Smooth muscle cell (in vitro differentiated cells): ENCODE data around the gene TUBB4A. TPM values are rescaled to one million over a fixed set of nuclear protein-coding genes. Genes with fewer than 3 reads are reported as not detected.

Experiments
- DNase-seq: peaks from one replicate; lab custom pipeline; 2025; ENCODE audit not compliant: unreplicated experiment; lab: John Stamatoyannopoulos, UW
- H2AFZ ChIP-seq: fragments of 200-600 bp; sonication (generic); 2 replicates; pipeline ENCODE4 v1.6.0; 2016; ENCODE audit warnings: antibody characterized with exemption, low read depth, mild to moderate bottlenecking
- H3F3A ChIP-seq: fragments of 200-600 bp; sonication (generic); 2 replicates; pipeline ENCODE4 v1.6.0; 2017; ENCODE audit warnings: antibody characterized with exemption, low read depth
- H3K27ac ChIP-seq: fragments of 200-600 bp; sonication (generic); 2 replicates; pipeline ENCODE4 v1.5.1; 2016; ENCODE audit warnings: low read depth, mild to moderate bottlenecking
- H3K27me3 ChIP-seq: fragments of 200-600 bp; sonication (generic); 2 replicates; pipeline ENCODE4 v1.6.1; 2016; ENCODE audit warnings: low read depth, mild to moderate bottlenecking
- H3K36me3 ChIP-seq: fragments of 200-600 bp; sonication (generic); 2 replicates; pipeline ENCODE4 v1.5.1; 2016; ENCODE audit warnings: low read depth
- H3K4me1 ChIP-seq: fragments of 200-600 bp; sonication (generic); 2 replicates; pipeline ENCODE4 v1.5.1; 2016; ENCODE audit warnings: low read depth
- H3K4me2 ChIP-seq: fragments of 200-600 bp; sonication (generic); 2 replicates; pipeline ENCODE4 v1.6.0; 2016; ENCODE audit warnings: mild to moderate bottlenecking
- H3K4me3 ChIP-seq: fragments of 200-600 bp; sonication (generic); 2 replicates; pipeline ENCODE4 v1.5.1; 2016; ENCODE audit warnings: mild to moderate bottlenecking
- H3K79me2 ChIP-seq: fragments of 200-600 bp; sonication (generic); 2 replicates; pipeline ENCODE4 v1.6.0; 2016; ENCODE audit warnings: low read depth, mild to moderate bottlenecking
- H3K9ac ChIP-seq: fragments of 200-600 bp; sonication (generic); 2 replicates; pipeline ENCODE4 v1.6.0; 2016; ENCODE audit warnings: low read depth
- H3K9me3 ChIP-seq: fragments of 200-600 bp; sonication (generic); replicated peaks from 2 replicates; pipeline ENCODE4 v1.5.1; 2016; ENCODE audit warnings: low read depth
- H4K20me1 ChIP-seq: fragments of 200-600 bp; sonication (generic); 2 replicates; pipeline ENCODE4 v1.6.0; 2016; ENCODE audit warnings: low read depth
- CTCF ChIP-seq: fragments of 200-600 bp; sonication (generic); IDR thresholded peaks from 2 replicates; pipeline ENCODE4 v1.5.1; 2017; ENCODE audit warnings: borderline replicate concordance, mild to moderate bottlenecking, antibody characterized with exemption; ENCODE audit not compliant: insufficient read depth, poor library complexity, severe bottlenecking
- WGBS: methylation state at CpG from one replicate; pipeline ENCODE4 v1.1.7; 2016; ENCODE audit warnings: low lambda C conversion rate; 5-methylcytosine and 5-hydroxymethylcytosine counted together
- polyA plus RNA-seq: library from polyadenylated mRNA; unstranded; fragments of >200 nt; fragmentation: Nextera tagmentation; extraction: Ambion mirVana; gene quantifications from 2 replicates; pipeline ENCODE4 v1.2.1, GENCODE V29; 2016
- total RNA-seq: library from RNA; depleted of rRNA; stranded (reverse); fragments of >200 nt; gene quantifications from 2 replicates; pipeline ENCODE4 v1.2.3, GENCODE V29; 2014

TUBB4A gene
- total and polyA plus RNA-seq, 2 experiments from 2014 or later, result not detected

GRCh38 chr19:6451583-6452222, 50.4 kb downstream of the TUBB4A start:
- Histone ChIP-seq H3K27ac (no peak overlapping the region), H3K27me3 (no peaks in the 10 kb centered on the region), H3K4me2 (no peak overlapping the region), H3K4me3 (no peak overlapping the region), H3K9me3 (no peaks in the 10 kb centered on the region), H3K79me2 (no peaks in the 10 kb centered on the region), H4K20me1 (no peaks in the 10 kb centered on the region), H3F3A (no peaks in the 10 kb centered on the region), H2AFZ (no peak overlapping the region), H3K36me3 (peaks cover 17% of the 10 kb centered on the region), H3K4me1 (no peaks in the 10 kb centered on the region), H3K9ac (no peak overlapping the region)
- DNase-seq, result no peak
- no peak for TF ChIP-seq CTCF
- WGBS, result 96% methylated on average over 7 of the region's 7 CpGs

- 99% methylated on average over 5 of the region's 5 CpGs for WGBS
- no peaks in the 10 kb centered on the region for H3K79me2 ChIP-seq
- no peak overlapping the region for H3K4me2 ChIP-seq
- no peak overlapping the region for H3K9ac ChIP-seq
- no peaks in the 10 kb centered on the region for H3K4me1 ChIP-seq
- TF ChIP-seq CTCF, result no peak
- no peak overlapping the region for H2AFZ ChIP-seq
- no peak overlapping the region for H3K27ac ChIP-seq
- no peak for DNase-seq
- H3K27me3 ChIP-seq, result no peaks in the 10 kb centered on the region
- H3F3A ChIP-seq, result no peaks in the 10 kb centered on the region
- no peaks in the 10 kb centered on the region for H3K9me3 ChIP-seq
- no peaks in the 10 kb centered on the region for H4K20me1 ChIP-seq
- H3K4me3 ChIP-seq, result no peak overlapping the region
- H3K36me3 ChIP-seq, result peaks cover 20% of the 10 kb centered on the region
These were observed 51.9 kb downstream of the TUBB4A start for GRCh38 chr19:6450166-6450565.

- peaks cover 7% of the 10 kb centered on the region for H3K36me3 ChIP-seq
- DNase-seq, result no peak
- no peaks in the 10 kb centered on the region for H3K4me1 ChIP-seq
- no peaks in the 10 kb centered on the region for H3K9me3 ChIP-seq
- no peak for TF ChIP-seq CTCF
- H2AFZ ChIP-seq, result no peak overlapping the region
- no peak overlapping the region for H3K9ac ChIP-seq
- H3K79me2 ChIP-seq, result no peaks in the 10 kb centered on the region
- WGBS, result 97% methylated on average over 3 of the region's 3 CpGs
- no peak overlapping the region for H3K4me2 ChIP-seq
- no peaks in the 10 kb centered on the region for H4K20me1 ChIP-seq
- no peak overlapping the region for H3K27ac ChIP-seq
- H3K4me3 ChIP-seq, result no peak overlapping the region
- H3K27me3 ChIP-seq, result no peaks in the 10 kb centered on the region
- no peaks in the 10 kb centered on the region for H3F3A ChIP-seq
These were observed 54.1 kb downstream of the TUBB4A start for GRCh38 chr19:6448045-6448444.

- Histone ChIP-seq H2AFZ (no peak overlapping the region), H4K20me1 (no peaks in the 10 kb centered on the region), H3K79me2 (no peaks in the 10 kb centered on the region), H3K4me3 (no peak overlapping the region), H3K9me3 (no peaks in the 10 kb centered on the region), H3K27me3 (no peaks in the 10 kb centered on the region), H3K9ac (no peak overlapping the region), H3K27ac (no peak overlapping the region), H3K4me2 (no peak overlapping the region), H3K36me3 (peaks cover 7% of the 10 kb centered on the region), H3F3A (no peaks in the 10 kb centered on the region), H3K4me1 (no peaks in the 10 kb centered on the region)
- no peak for DNase-seq
- 91% methylated on average over 3 of the region's 3 CpGs for WGBS
- TF ChIP-seq CTCF, result no peak
These were observed 55.7 kb downstream of the TUBB4A start for GRCh38 chr19:6446452-6446851.
